H9 (cell line): Measurements from ENCODE around the gene KRT25. TPM values are rescaled to one million over a fixed set of nuclear protein-coding genes. Genes with fewer than 3 reads are reported as not detected.

Source experiments
- DNase-seq: peaks from one replicate; pipeline ENCODE4 v3.0.0-alpha.2; 2017
- H2AFZ ChIP-seq: one replicate; pipeline ENCODE4 v1.6.1; 2013; ENCODE audit warnings: mild to moderate bottlenecking, low read length, control low read depth, moderate library complexity
- H2AK5ac ChIP-seq: 2 replicates; pipeline ENCODE4 v1.6.1; 2013; ENCODE audit warnings: low read length, control low read depth, mixed read lengths; ENCODE audit not compliant: insufficient read length
- H2BK120ac ChIP-seq: one replicate; pipeline ENCODE4 v1.6.1; 2013; ENCODE audit warnings: low read depth, mild to moderate bottlenecking, low read length, control low read depth, inconsistent platforms; ENCODE audit not compliant: poor library complexity, severe bottlenecking
- H2BK12ac ChIP-seq: 2 replicates; pipeline ENCODE4 v1.6.1; 2013; ENCODE audit warnings: low read length, control low read depth, mixed read lengths, low read depth; ENCODE audit not compliant: insufficient read length
- H2BK15ac ChIP-seq: 2 replicates; pipeline ENCODE4 v1.6.1; 2013; ENCODE audit warnings: low read depth, low read length, control low read depth
- H2BK20ac ChIP-seq: one replicate; pipeline ENCODE4 v1.6.1; 2013; ENCODE audit warnings: low read depth, mild to moderate bottlenecking, low read length, control low read depth, inconsistent platforms; ENCODE audit not compliant: poor library complexity, severe bottlenecking
- H2BK5ac ChIP-seq: 2 replicates; pipeline ENCODE4 v1.6.1; 2013; ENCODE audit warnings: low read length, control low read depth, mixed read lengths; ENCODE audit not compliant: insufficient read length
- H3K14ac ChIP-seq: 2 replicates; pipeline ENCODE4 v1.6.1; 2013; ENCODE audit warnings: low read length, control low read depth; ENCODE audit not compliant: insufficient read depth
- H3K18ac ChIP-seq: 2 replicates; pipeline ENCODE4 v1.6.1; 2013; ENCODE audit warnings: low read depth, mild to moderate bottlenecking, mixed read lengths, low read length, control low read depth; ENCODE audit not compliant: insufficient read length
- H3K23ac ChIP-seq: 2 replicates; pipeline ENCODE4 v1.6.1; 2013; ENCODE audit warnings: low read length, control low read depth, mixed read lengths, low read depth; ENCODE audit not compliant: insufficient read length
- H3K23me2 ChIP-seq: 2 replicates; pipeline ENCODE4 v1.6.1; 2013; ENCODE audit warnings: low read depth, mild to moderate bottlenecking, mixed read lengths, low read length, control low read depth; ENCODE audit not compliant: insufficient read length, poor library complexity, severe bottlenecking
- H3K27ac ChIP-seq: 2 replicates; pipeline ENCODE4 v1.5.1; 2013; ENCODE audit warnings: low read length, control low read depth, mixed read lengths, low read depth; ENCODE audit not compliant: insufficient read length
- H3K27me3 ChIP-seq: 2 replicates; pipeline ENCODE4 v1.6.1; 2013; ENCODE audit warnings: low read length, control low read depth, inconsistent platforms; ENCODE audit not compliant: insufficient read depth
- H3K4ac ChIP-seq: 2 replicates; pipeline ENCODE4 v1.6.1; 2013; ENCODE audit warnings: low read depth, mild to moderate bottlenecking, control low read depth, inconsistent platforms, low read length, moderate library complexity
- H3K4me1 ChIP-seq: 2 replicates; pipeline ENCODE4 v1.6.1; 2013; ENCODE audit warnings: low read length, control low read depth, inconsistent platforms; ENCODE audit not compliant: insufficient read depth
- H3K4me2 ChIP-seq: 2 replicates; pipeline ENCODE4 v1.6.1; 2013; ENCODE audit warnings: low read length, control low read depth, mixed read lengths; ENCODE audit not compliant: insufficient read length, insufficient read depth
- H3K56ac ChIP-seq: 2 replicates; pipeline ENCODE4 v1.6.1; 2013; ENCODE audit warnings: low read depth, mild to moderate bottlenecking, mixed read lengths, low read length, control low read depth; ENCODE audit not compliant: insufficient read length
- H3K79me1 ChIP-seq: 2 replicates; pipeline ENCODE4 v1.6.1; 2013; ENCODE audit warnings: low read depth, mild to moderate bottlenecking, moderate library complexity, low read length, control low read depth, inconsistent platforms; ENCODE audit not compliant: insufficient read depth, poor library complexity, severe bottlenecking
- H3K79me2 ChIP-seq: 2 replicates; pipeline ENCODE4 v1.6.1; 2013; ENCODE audit warnings: low read length, control low read depth, inconsistent platforms; ENCODE audit not compliant: insufficient read depth
- H3K9ac ChIP-seq: 2 replicates; pipeline ENCODE4 v1.6.1; 2013; ENCODE audit warnings: low read length, control low read depth, mixed read lengths; ENCODE audit not compliant: insufficient read length; ENCODE audit errors: extremely low read depth
- H3K9me3 ChIP-seq: one replicate; pipeline ENCODE4 v1.6.1; 2013; ENCODE audit warnings: low read depth, low read length, inconsistent platforms; ENCODE audit not compliant: control insufficient read depth
- H3T11ph ChIP-seq: one replicate; pipeline ENCODE4 v1.6.1; 2013; ENCODE audit warnings: mild to moderate bottlenecking, low read length, control low read depth, inconsistent platforms
- H4K20me1 ChIP-seq: one replicate; pipeline ENCODE4 v1.6.1; 2013; ENCODE audit not compliant: control insufficient read depth, insufficient read length, insufficient read depth
- H4K5ac ChIP-seq: 2 replicates; pipeline ENCODE4 v1.6.1; 2013; ENCODE audit warnings: low read depth, mild to moderate bottlenecking, mixed read lengths, low read length, control low read depth; ENCODE audit not compliant: insufficient read length
- H4K8ac ChIP-seq: replicated peaks from 2 replicates; pipeline ENCODE4 v1.6.1; 2013; ENCODE audit warnings: low read length, control low read depth, mixed read lengths, low read depth; ENCODE audit not compliant: insufficient read length
- H4K91ac ChIP-seq: 2 replicates; pipeline ENCODE4 v1.6.1; 2013; ENCODE audit warnings: low read depth, mild to moderate bottlenecking, moderate library complexity, mixed read lengths, low read length, control low read depth; ENCODE audit not compliant: insufficient read length
- H3K27ac Mint-ChIP-seq, 3 experiments: 2 replicates in 2 of 3; 3 replicates in 1 of 3; pipeline ENCODE4 v1.8.0; 2020 to 2021; ENCODE audit warnings: mixed read lengths in 3 of 3, mild to moderate bottlenecking in 1 of 3, moderate library complexity in 1 of 3
- H3K27me3 Mint-ChIP-seq: 2 replicates; pipeline ENCODE4 v1.8.0; 2021; ENCODE audit warnings: low read depth, mild to moderate bottlenecking, moderate library complexity, mixed read lengths
- H3K36me3 Mint-ChIP-seq, 3 experiments: 2 replicates in 2 of 3; 3 replicates in 1 of 3; pipeline ENCODE4 v1.8.0; 2020 to 2021; ENCODE audit warnings: low read depth in 3 of 3, mixed read lengths in 3 of 3; ENCODE audit not compliant: insufficient read depth in 1 of 3
- H3K4me1 Mint-ChIP-seq, 2 experiments: 2 replicates each; pipeline ENCODE4 v1.8.0; 2020; ENCODE audit warnings: mixed read lengths in 2 of 2
- H3K4me3 Mint-ChIP-seq, 2 experiments: 2 replicates in 1 of 2; 3 replicates in 1 of 2; pipeline ENCODE4 v1.8.0; 2020 to 2021; ENCODE audit warnings: mild to moderate bottlenecking in 2 of 2, mixed read lengths in 2 of 2, moderate library complexity in 1 of 2
- H3K9me3 Mint-ChIP-seq, 2 experiments: 2 replicates in 1 of 2; 3 replicates in 1 of 2; pipeline ENCODE4 v1.8.0; 2020; ENCODE audit warnings: mild to moderate bottlenecking in 2 of 2, mixed read lengths in 2 of 2, moderate library complexity in 1 of 2
- CTCF ChIP-seq: fragments of 200-600 bp; sonication (generic); conservative IDR thresholded peaks from 3 replicates; pipeline ENCODE4 v1.8.0; 2021; ENCODE audit warnings: antibody characterized with exemption, mild to moderate bottlenecking
- WGBS: extraction: QIAGEN DNeasy Blood & Tissue Kit; methylation state at CpG from one replicate; pipeline ENCODE4 v1.1.7; 2013; ENCODE audit warnings: missing lambda C conversion rate, low lambda C conversion rate, mixed read lengths; ENCODE audit not compliant: insufficient read length; ENCODE audit errors: extremely low coverage; 5-methylcytosine and 5-hydroxymethylcytosine counted together
- total RNA-seq: library from RNA; stranded (reverse); gene quantifications from 2 replicates; pipeline ENCODE4 v1.2.1, GENCODE V29; 2021

Gene KRT25
- total RNA-seq, 1 experiment from 2014 or later, result not detected

GRCh38 chr17:40705584-40705983 lies 49.5 kb downstream of the KRT25 start:
- H4K20me1 ChIP-seq, result no peaks in the 10 kb centered on the region
- H3K4me3 Mint-ChIP-seq, result no peak overlapping the region
- no peaks in the 10 kb centered on the region for H3K23me2 ChIP-seq
- no peak overlapping the region for H3K23ac ChIP-seq
- no peak for DNase-seq
- no peaks in the 10 kb centered on the region for H3K27me3 ChIP-seq
- H3T11ph ChIP-seq, result no peak overlapping the region
- H3K4ac ChIP-seq, result no peak overlapping the region
- H2BK5ac ChIP-seq, result no peak overlapping the region
- no peaks in the 10 kb centered on the region for H3K79me2 ChIP-seq
- WGBS, result no CpG with 5 or more reads among the region's 4 CpGs
- no peaks in the 10 kb centered on the region for H3K9me3 ChIP-seq
- no peak overlapping the region for H4K5ac ChIP-seq
- H3K9ac ChIP-seq, result no peak overlapping the region
- H3K4me2 ChIP-seq, result no peak overlapping the region
- no peaks in the 10 kb centered on the region for H3K79me1 ChIP-seq
- H2BK120ac ChIP-seq, result no peak overlapping the region
- H2AK5ac ChIP-seq, result no peak overlapping the region
- H2AFZ ChIP-seq, result no peak overlapping the region
- H3K27ac Mint-ChIP-seq, result no peak overlapping the region
- no peaks in the 10 kb centered on the region for H3K36me3 Mint-ChIP-seq
- H2BK12ac ChIP-seq, result no peak overlapping the region
- no peak overlapping the region for H2BK15ac ChIP-seq
- H3K56ac ChIP-seq, result no peak overlapping the region
- no peak overlapping the region for H2BK20ac ChIP-seq
- no peak overlapping the region for H4K8ac ChIP-seq
- H3K27me3 Mint-ChIP-seq, result peaks cover 3% of the 10 kb centered on the region; the same call in 1 of the 2 replicates
- no peaks in the 10 kb centered on the region for H3K4me1 Mint-ChIP-seq
- H3K4me1 ChIP-seq, result no peaks in the 10 kb centered on the region
- H3K9me3 Mint-ChIP-seq, result no peaks in the 10 kb centered on the region
- H4K91ac ChIP-seq, result no peak overlapping the region
- H3K18ac ChIP-seq, result no peak overlapping the region
- H3K27ac ChIP-seq, result no peak overlapping the region
- TF ChIP-seq CTCF, result no peak
- H3K14ac ChIP-seq, result no peak overlapping the region
